ENCODE results near the gene SYT13. TPM values are rescaled to one million over a fixed set of nuclear protein-coding genes. Genes with fewer than 3 reads are reported as not detected.

The SYT13 gene
- total and polyA plus RNA-seq, 2 donors (not counting 3 experiments of a cell fraction or from before 2014, with no cell fraction given): not detected

GRCh38 chr11:45324459-45324858, 38.3 kb upstream of the SYT13 start:
- no peak overlapping the region for H3K4me3 ChIP-seq (replicated peaks in 1 of 3; ENCODE audit: insufficient read depth in 1 of 3, low read depth in 1 of 3, low read length in 3 of 3)
- H3K79me2 ChIP-seq (ENCODE audit: control insufficient read depth, insufficient read depth, low read length): no peaks in the 10 kb centered on the region
- H3K9ac ChIP-seq (replicated peaks; ENCODE audit: extremely low read depth, insufficient read depth, low read length): no peak overlapping the region
- H3K4me2 ChIP-seq (ENCODE audit: insufficient read depth, low read length): no peak overlapping the region
- FAIRE-seq (no peak), DNase-seq (ENCODE audit: low read depth, low spot score) (no peak)
- dilution Hi-C loops (cut with MboI; ENCODE audit: extremely low pct_ligation_motif_present, low sequenced_read_pairs): no loop called here
- no peaks in the 10 kb centered on the region for H3K36me3 ChIP-seq (ENCODE audit: control insufficient read depth in 2 of 2, extremely low read depth in 1 of 2, insufficient read depth in 2 of 2, low read length in 2 of 2)
- H3K27ac ChIP-seq (ENCODE audit: insufficient read depth, low read depth, low read length): no peak overlapping the region
- peaks cover 1 to 5% of the 10 kb centered on the region in 2 experiments for H3K27me3 ChIP-seq (ENCODE audit: control insufficient read depth in 2 of 2, insufficient read depth in 2 of 2, low read length in 2 of 2)
- H4K20me1 ChIP-seq (replicated peaks; ENCODE audit: control insufficient read depth, extremely low read depth, insufficient read depth, low read length): no peaks in the 10 kb centered on the region
- H3K4me1 ChIP-seq (ENCODE audit: control insufficient read depth, extremely low read depth, insufficient read depth, low read length): no peaks in the 10 kb centered on the region
- H3K9me1 ChIP-seq (replicated peaks; ENCODE audit: control insufficient read depth, extremely low read depth, insufficient read depth, low read length): no peaks in the 10 kb centered on the region
- intact Hi-C loops (cut with micrococcal nuclease): no loop called here
- no TSS peak for BruUV-seq (replicated peaks)
- ChIA-PET CTCF (no interaction called here), POLR2A (no interaction called here)
- H2AFZ ChIP-seq (ENCODE audit: low read depth, low read length): no peak overlapping the region
- TF ChIP-seq GATA2 (IDR thresholded peaks at IDR 0.05; ENCODE audit: insufficient read depth, insufficient read length, low read depth, low read length) (no peak), EZH2 (IDR thresholded peaks at IDR 0.05; ENCODE audit: borderline replicate concordance, low read depth, low read length, severe bottlenecking) (no peak), FOS (IDR thresholded peaks at IDR 0.05; ENCODE audit: borderline replicate concordance, insufficient read depth, low read length) (no peak), MAX (IDR thresholded peaks at IDR 0.05; ENCODE audit: insufficient read depth, insufficient read length) (no peak), JUN (IDR thresholded peaks at IDR 0.05; ENCODE audit: borderline replicate concordance, insufficient read depth, insufficient read length, low read depth) (no peak), CTCF (IDR thresholded peaks at IDR 0.05; ENCODE audit: extremely low read depth in 1 of 2, insufficient read depth in 1 of 2, low read depth in 1 of 2, low read length in 2 of 2) (no peak), MYC (IDR thresholded peaks at IDR 0.05; ENCODE audit: low read depth, low read length) (no peak)
- H3K9me3 ChIP-seq (replicated peaks; ENCODE audit: control insufficient read depth, insufficient read depth, low read length): no peaks in the 10 kb centered on the region
